ENCODE measurements around the gene DPP6.

DNA sequence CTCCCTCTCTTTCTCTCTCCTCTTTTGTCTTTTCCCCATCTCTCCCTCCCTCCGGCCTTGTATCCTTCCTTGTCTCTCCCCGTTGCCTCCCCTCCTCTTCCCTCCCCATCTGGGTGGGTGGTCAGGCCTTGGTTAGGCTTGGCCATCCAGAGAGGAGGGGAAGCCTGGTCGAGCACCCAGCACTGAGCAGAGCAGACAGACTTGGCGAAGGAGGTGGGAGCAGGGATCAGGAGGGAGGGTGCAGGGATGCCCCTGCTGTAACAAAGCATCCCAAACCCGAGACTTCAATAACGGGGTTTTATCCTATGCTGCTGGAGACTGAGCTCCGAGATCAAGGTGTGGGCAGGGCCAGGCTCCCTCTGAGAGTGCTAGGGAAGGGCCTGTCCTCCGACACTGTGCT is 853.4 kb downstream of the DPP6 start:
- TF ChIP-seq, protein P1, sequence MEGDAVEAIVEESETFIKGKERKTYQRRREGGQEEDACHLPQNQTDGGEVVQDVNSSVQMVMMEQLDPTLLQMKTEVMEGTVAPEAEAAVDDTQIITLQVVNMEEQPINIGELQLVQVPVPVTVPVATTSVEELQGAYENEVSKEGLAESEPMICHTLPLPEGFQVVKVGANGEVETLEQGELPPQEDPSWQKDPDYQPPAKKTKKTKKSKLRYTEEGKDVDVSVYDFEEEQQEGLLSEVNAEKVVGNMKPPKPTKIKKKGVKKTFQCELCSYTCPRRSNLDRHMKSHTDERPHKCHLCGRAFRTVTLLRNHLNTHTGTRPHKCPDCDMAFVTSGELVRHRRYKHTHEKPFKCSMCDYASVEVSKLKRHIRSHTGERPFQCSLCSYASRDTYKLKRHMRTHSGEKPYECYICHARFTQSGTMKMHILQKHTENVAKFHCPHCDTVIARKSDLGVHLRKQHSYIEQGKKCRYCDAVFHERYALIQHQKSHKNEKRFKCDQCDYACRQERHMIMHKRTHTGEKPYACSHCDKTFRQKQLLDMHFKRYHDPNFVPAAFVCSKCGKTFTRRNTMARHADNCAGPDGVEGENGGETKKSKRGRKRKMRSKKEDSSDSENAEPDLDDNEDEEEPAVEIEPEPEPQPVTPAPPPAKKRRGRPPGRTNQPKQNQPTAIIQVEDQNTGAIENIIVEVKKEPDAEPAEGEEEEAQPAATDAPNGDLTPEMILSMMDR (conservative IDR thresholded peaks at IDR 0.05; ENCODE audit: low read length): no peak
- TF ChIP-seq EZH2phosphoT487 (IDR thresholded peaks at IDR 0.05; ENCODE audit: borderline replicate concordance, low read depth, low read length): no peak
